KOPT-K1 (cell line): ENCODE data around the gene SORCS3.

ENCODE experiments used
- H3K27ac ChIP-seq: fragments of 200-600 bp; sonication (generic); 2 replicates; pipeline ENCODE4 v1.5.1; 2016; ENCODE audit warnings: antibody characterized with exemption, mild to moderate bottlenecking, low read depth, low read length; ENCODE audit not compliant: poor library complexity, severe bottlenecking
- H3K36me3 ChIP-seq: fragments of 200-600 bp; sonication (generic); 2 replicates; pipeline ENCODE4 v1.5.1; 2017; ENCODE audit warnings: antibody characterized with exemption, mild to moderate bottlenecking, low read length, moderate library complexity; ENCODE audit not compliant: insufficient read depth
- H3K9me3 ChIP-seq: fragments of 200-600 bp; sonication (generic); 2 replicates; pipeline ENCODE4 v1.5.1; 2017; ENCODE audit warnings: antibody characterized with exemption, low read length, mild to moderate bottlenecking; ENCODE audit not compliant: insufficient read depth, poor library complexity, severe bottlenecking

SORCS3 gene

DNA sequence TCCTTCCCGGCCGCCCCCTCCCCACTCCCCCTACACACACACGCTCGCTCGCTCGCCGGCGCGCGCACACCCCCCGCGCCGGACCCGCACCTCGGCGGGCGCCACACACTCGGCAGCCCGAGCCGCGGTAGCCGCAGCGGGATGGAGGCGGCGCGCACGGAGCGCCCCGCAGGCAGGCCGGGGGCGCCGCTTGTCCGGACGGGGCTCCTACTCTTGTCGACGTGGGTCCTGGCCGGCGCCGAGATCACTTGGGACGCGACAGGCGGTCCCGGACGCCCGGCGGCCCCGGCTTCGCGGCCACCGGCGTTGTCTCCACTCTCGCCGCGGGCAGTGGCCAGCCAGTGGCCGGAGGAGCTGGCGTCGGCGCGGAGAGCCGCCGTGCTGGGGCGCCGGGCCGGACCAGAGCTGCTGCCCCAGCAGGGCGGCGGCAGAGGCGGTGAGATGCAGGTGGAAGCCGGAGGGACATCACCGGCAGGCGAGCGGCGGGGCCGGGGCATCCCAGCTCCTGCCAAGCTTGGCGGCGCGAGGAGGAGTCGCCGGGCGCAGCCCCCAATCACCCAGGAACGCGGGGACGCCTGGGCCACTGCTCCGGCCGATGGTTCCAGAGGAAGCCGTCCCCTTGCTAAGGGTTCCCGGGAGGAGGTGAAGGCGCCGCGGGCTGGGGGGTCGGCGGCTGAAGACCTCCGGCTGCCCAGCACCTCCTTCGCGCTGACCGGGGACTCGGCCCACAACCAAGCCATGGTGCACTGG, at the start of gene SORCS3:
TSS of gene SORCS3 (plus strand) at position 104 of the 750 bp plus-strand sequence.
- no peaks in the 10 kb centered on the region for H3K9me3 ChIP-seq
- H3K27ac ChIP-seq, result no peak within 1 kb of the TSS
- no peaks in the 10 kb centered on the region for H3K36me3 ChIP-seq

DNA sequence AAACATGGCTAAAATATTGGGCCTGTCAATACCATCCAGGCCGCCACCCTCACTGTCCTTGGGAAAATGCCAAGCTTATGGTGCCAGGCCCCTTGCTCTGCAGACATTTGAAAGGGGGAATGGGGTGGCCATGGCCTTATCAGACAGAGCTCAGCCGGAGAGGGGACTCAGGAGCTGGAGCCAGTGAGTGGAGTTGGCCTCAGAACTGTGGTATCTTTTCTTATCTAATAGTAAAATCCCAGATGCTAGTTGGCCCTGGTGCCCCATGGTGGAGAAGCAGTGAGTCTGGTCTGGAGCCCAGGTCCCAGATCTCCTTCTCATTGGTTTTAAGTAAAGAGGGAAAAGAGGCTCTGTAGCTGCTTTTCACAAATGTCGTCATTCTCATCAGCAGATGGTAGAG, 49.6 kb upstream of the SORCS3 start:
- Histone ChIP-seq H3K9me3 (no peaks in the 10 kb centered on the region), H3K36me3 (no peaks in the 10 kb centered on the region), H3K27ac (no peak overlapping the region)

GRCh38 chr10:104601166-104601565, 39.9 kb upstream of the SORCS3 start:
- no peaks in the 10 kb centered on the region for H3K36me3 ChIP-seq
- no peak overlapping the region for H3K27ac ChIP-seq
- H3K9me3 ChIP-seq, result no peaks in the 10 kb centered on the region

GRCh38 chr10:104608091-104608828, 32.8 kb upstream of the SORCS3 start:
- Histone ChIP-seq H3K9me3 (peaks cover 34% of the 10 kb centered on the region), H3K36me3 (no peaks in the 10 kb centered on the region), H3K27ac (no peak overlapping the region)

DNA sequence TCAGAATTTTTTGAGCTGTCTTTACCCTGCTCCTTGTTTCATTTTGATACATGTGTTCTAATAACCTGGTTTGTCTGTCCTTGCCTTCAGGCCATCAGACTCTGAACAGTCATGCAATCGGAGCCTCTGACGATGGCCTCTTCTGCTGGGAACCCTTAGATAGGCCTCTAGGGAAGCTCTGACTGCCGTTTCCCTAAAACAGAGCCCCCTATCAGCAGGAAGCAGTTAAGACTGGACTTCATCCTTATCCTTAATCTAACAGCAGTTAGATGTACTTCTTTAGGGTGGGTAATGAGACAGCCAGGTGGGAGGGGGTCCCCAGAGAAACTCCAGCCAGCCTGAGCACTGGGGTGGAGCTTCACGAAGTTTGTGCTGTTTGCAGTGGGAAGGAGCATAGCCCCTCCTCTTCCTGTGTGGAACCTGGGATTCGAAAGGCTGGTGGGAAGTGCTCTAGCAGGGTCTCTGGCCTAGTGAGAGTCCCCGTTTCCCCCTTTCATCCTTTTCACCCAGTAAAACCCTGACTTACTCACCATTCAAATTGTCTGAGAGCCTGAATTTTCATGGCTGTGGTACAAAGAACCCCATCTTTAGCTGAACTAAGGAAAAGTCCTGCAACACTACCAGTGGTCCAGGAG, 28.4 kb upstream of the SORCS3 start:
- H3K27ac ChIP-seq, result no peak overlapping the region
- H3K36me3 ChIP-seq, result no peaks in the 10 kb centered on the region
- peaks cover 29% of the 10 kb centered on the region for H3K9me3 ChIP-seq

GRCh38 chr10:104613406-104613805, 27.7 kb upstream of the SORCS3 start:
- Histone ChIP-seq H3K27ac (no peak overlapping the region), H3K9me3 (peaks cover 23% of the 10 kb centered on the region), H3K36me3 (no peaks in the 10 kb centered on the region)

GRCh38 chr10:104614245-104614831, 26.8 kb upstream of the SORCS3 start:
- H3K36me3 ChIP-seq, result no peaks in the 10 kb centered on the region
- no peak overlapping the region for H3K27ac ChIP-seq
- H3K9me3 ChIP-seq, result peaks cover 17% of the 10 kb centered on the region

DNA sequence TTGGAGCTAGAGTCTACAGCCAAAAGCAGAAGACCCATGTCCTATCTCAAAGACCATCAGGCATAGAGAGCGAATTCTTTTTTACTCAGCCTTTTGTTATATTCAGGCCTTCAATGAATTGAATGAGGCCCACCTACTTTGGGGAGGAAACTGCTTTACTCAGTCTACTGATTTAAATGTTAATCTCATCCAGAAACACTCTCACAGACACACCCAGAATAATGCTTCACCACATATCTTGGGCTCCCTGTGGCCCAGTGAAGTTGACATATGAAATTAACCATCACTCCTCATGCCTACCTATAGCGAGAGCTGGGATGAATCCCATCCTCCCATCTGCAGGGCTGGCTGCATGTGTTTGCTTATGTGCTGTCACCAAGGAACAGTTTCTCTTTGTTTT, 26.0 kb upstream of the SORCS3 start:
- no peak overlapping the region for H3K27ac ChIP-seq
- no peaks in the 10 kb centered on the region for H3K36me3 ChIP-seq
- H3K9me3 ChIP-seq, result peaks cover 10% of the 10 kb centered on the region

DNA sequence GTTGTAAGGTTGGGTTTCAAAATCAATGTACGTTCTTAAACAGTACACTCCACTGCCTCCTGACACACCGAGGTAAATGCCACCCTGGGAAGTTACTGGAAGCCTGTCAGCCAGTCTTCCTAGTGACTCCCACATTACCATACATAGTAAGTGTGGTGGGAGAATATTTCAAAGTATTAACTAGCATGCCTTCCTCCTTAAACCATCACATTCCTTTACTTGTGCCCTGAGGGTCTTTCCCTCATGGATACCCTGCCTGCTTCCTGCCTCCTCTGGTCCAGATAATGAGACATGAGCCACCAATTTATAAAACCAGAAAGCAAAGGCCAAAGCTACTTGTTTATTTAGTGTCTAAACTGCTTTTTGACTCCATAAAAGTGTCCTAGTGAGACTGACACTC, 23.3 kb upstream of the SORCS3 start:
- Histone ChIP-seq H3K27ac (no peak overlapping the region), H3K36me3 (no peaks in the 10 kb centered on the region), H3K9me3 (no peaks in the 10 kb centered on the region)

- no peaks in the 10 kb centered on the region for H3K9me3 ChIP-seq
- H3K27ac ChIP-seq, result no peak overlapping the region
- no peaks in the 10 kb centered on the region for H3K36me3 ChIP-seq
Observed at GRCh38 chr10:104622175-104622574, 18.9 kb upstream of the SORCS3 start.

DNA sequence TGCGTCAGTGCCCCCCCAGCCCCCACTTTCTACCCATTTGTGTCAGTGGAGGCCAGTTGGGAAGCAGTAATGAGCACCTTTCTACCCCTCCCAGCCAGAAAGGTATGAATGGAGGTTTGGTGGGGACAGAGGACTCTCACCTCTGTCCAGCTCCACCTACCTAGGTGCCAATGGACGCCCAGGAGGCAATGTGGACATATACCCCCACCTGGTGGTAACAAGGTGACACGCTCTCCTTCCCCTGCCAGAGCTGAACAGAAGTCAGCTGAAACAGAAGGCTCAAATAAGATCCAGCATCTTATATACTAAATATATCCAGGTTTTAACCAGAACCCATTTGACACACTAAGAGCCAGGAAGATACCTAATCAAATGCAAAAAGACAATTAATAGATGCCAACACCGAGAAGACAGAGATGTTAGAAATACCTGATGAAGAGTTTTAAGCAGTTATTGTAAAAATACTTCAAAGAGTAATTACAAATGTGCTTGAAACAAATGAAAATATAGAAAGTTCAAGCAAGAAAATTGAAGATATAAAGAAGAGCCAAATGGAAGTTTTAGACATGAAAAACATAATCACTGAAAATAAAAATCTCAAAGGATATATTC, 18.4 kb upstream of the SORCS3 start:
- no peaks in the 10 kb centered on the region for H3K9me3 ChIP-seq
- no peak overlapping the region for H3K27ac ChIP-seq
- no peaks in the 10 kb centered on the region for H3K36me3 ChIP-seq

DNA sequence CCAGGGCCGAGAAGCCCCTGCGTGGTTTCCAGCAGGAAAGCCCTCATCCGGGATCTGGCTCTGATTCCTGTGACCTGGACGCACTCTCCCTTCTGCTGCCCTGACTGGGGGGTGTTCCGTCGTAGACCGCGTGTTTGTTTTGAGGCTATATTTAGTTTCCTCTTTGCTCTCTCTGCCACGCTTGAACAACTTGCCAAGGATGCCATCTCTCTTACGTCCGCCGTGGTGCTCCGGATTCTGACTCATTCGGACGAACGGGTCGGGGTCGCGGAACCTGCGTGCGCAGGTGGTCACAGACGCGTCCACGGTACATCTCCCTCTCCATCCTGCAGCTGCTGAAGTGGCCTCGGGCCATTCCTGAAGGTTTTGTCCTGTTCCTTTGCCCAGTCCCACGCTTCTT, 10.4 kb upstream of the SORCS3 start:
- Histone ChIP-seq H3K36me3 (no peaks in the 10 kb centered on the region), H3K9me3 (no peaks in the 10 kb centered on the region), H3K27ac (no peak overlapping the region)

DNA sequence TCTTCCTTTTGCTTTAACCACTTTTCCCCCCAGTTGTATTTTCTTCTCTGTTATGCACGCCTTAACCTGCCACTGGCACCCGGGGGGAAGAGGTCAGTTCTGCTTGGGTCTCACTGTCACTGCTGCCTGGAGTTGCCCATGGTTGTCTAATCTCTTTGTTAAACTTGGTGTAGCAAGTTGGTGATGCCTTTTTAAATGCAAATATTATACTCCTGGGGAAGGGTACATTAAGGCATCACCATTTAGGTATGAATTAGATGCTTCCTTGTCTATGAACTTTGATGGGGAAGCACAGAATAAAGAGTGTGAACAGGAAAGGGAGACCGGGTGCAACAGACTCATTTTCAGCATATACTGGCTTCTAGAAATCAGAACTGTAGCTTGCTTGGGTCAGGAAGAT, 9.1 kb upstream of the SORCS3 start:
- no peak overlapping the region for H3K27ac ChIP-seq
- H3K36me3 ChIP-seq, result no peaks in the 10 kb centered on the region
- no peaks in the 10 kb centered on the region for H3K9me3 ChIP-seq

DNA sequence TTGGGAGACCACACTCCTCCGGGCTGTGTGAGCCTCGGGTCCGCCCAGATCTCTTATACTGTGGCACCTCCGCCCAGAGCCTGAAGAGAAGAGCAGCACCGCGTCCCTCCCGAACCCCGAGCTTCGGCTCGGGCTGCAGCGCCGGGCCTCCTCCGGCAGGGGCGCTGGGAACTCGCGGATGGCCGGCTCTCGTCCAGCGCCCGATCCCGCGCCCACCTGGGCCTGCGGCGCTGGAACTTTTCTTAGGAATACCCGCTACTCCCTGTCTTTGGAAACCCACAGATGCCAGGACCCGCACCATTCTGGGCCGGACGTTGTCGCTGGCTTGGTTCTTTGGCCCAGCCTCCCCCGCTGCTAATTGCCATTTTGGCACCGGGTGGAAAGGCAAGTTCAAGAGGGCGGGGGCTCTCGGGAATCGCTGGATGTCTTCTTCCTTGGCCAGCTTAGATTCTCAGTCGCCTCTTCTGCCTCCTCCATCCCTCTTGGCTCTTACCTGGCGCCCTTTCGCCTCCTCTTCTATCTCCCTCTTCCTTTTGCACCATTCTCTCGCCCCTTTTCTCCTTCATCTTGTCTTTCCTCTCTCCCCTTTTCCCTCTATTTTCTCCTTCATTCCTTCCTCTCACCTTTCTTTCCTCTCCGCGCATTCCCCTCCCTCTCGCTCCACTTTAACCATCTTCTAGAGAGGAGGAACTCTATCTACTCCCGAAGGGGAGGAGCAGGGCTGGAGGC, 2.1 kb upstream of the SORCS3 start:
- no peak overlapping the region for H3K27ac ChIP-seq
- H3K36me3 ChIP-seq, result no peaks in the 10 kb centered on the region
- no peaks in the 10 kb centered on the region for H3K9me3 ChIP-seq
